Choroid plexus epithelial cell (primary cell): ENCODE results near the gene EBPL.
"Not testable (repeated sequence)": the region's sequence is repeated elsewhere in the genome, so short reads cannot be mapped to it uniquely, and the experiment has no call there.

Source experiments
- DNase-seq: peaks from one replicate; pipeline ENCODE4 v3.0.0-alpha.2; 2010; ENCODE audit warnings: low read depth
- H3K4me3 ChIP-seq: 2 replicates; pipeline ENCODE4 v1.5.1; 2011; ENCODE audit warnings: low read depth, mild to moderate bottlenecking, control low read depth, low read length, moderate library complexity
- CTCF ChIP-seq: conservative IDR thresholded peaks from 2 replicates; pipeline ENCODE4 v1.5.1; 2011; ENCODE audit warnings: low read depth, mild to moderate bottlenecking, control low read depth, inconsistent platforms, low read length, moderate library complexity

Gene EBPL

GRCh38 chr13:49615836-49616675 is 75.2 kb downstream of the EBPL start:
- no peak for TF ChIP-seq CTCF
- DNase-seq = peak; percentile 16
- H3K4me3 ChIP-seq = no peak overlapping the region

GRCh38 chr13:49612042-49612441 is 79.2 kb downstream of the EBPL start:
- not testable (repeated sequence) for DNase-seq, H3K4me3 ChIP-seq
